Spleen (tissue), 7 donors: ENCODE measurements around the gene CRNN.

Experiments used
- POLR2A ChIP-seq, 3 donors: fragments of 450-650 bp; IDR thresholded peaks; one replicate each; pipeline ENCODE4 v1.5.1; 2017; ENCODE audit warnings: antibody characterized with exemption in 3 of 3, mild to moderate bottlenecking in 1 of 3
- POLR2AphosphoS5 ChIP-seq, 3 donors: sonication (generic); formaldehyde crosslinking; IDR thresholded peaks; one replicate each; pipeline ENCODE4 v1.5.1; 2017; ENCODE audit warnings: antibody characterized with exemption in 3 of 3
- TF ChIP-seq, protein P1 (sequence below), 11 experiments: fragments of 200-600 bp in 7 of 11; fragments of 450-650 bp in 4 of 11; sonication (generic) in 4 of 11; IDR thresholded peaks in 8 of 11; conservative IDR thresholded peaks in 3 of 11; 1 replicate in 7 of 11; 2 replicates in 4 of 11; pipeline versions ENCODE4 v1.4.0 to v1.8.0; 2016 to 2021; ENCODE audit warnings: antibody characterized with exemption in 11 of 11, inconsistent platforms in 4 of 11, mild to moderate bottlenecking in 1 of 11
- donor health status: DM: no; HTN: no; CAD: no; lungs with moderate emphysema.
- donor health status: DM: no; HTN: no; CAD: no.
- donor health status: DM: no; HTN: no; CAD: no.

- TF ChIP-seq POLR2A (IDR thresholded peaks at IDR 0.05), result no peak
- TF ChIP-seq, protein P1, sequence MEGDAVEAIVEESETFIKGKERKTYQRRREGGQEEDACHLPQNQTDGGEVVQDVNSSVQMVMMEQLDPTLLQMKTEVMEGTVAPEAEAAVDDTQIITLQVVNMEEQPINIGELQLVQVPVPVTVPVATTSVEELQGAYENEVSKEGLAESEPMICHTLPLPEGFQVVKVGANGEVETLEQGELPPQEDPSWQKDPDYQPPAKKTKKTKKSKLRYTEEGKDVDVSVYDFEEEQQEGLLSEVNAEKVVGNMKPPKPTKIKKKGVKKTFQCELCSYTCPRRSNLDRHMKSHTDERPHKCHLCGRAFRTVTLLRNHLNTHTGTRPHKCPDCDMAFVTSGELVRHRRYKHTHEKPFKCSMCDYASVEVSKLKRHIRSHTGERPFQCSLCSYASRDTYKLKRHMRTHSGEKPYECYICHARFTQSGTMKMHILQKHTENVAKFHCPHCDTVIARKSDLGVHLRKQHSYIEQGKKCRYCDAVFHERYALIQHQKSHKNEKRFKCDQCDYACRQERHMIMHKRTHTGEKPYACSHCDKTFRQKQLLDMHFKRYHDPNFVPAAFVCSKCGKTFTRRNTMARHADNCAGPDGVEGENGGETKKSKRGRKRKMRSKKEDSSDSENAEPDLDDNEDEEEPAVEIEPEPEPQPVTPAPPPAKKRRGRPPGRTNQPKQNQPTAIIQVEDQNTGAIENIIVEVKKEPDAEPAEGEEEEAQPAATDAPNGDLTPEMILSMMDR (IDR thresholded peaks at IDR 0.05 in 8 of 11, conservative IDR thresholded peaks at IDR 0.05 in 3 of 11), result no peak
- no peak for TF ChIP-seq POLR2AphosphoS5 (IDR thresholded peaks at IDR 0.05)
These were observed 22.8 kb upstream of the CRNN start for GRCh38 chr1:152436593-152437496.
